ENCODE measurements around the gene CASP7.
"Not testable (repeated sequence)": the region's sequence is repeated elsewhere in the genome, so short reads cannot be mapped to it uniquely, and the experiment has no call there.

CASP7 gene

GRCh38 chr10:113651898-113652297 is 27.8 kb upstream of the CASP7 start:
- DNase-seq (ENCODE audit: low spot score): no peak
- no peak for TF ChIP-seq CTCF (IDR thresholded peaks at IDR 0.05; ENCODE audit: extremely low read depth, insufficient read depth, missing control alignments)
- in situ Hi-C loops (cut with MboI; ENCODE audit: low pct_unique_long_range_greater_than_20kb, low sequenced_read_pairs, unreplicated experiment): no loop called here

- DNase-seq (ENCODE audit: low spot score); in situ Hi-C loops (cut with MboI; ENCODE audit: low pct_unique_long_range_greater_than_20kb, low sequenced_read_pairs, unreplicated experiment): not testable (repeated sequence)
Observed at GRCh38 chr10:113652456-113652855, 27.3 kb upstream of the CASP7 start.

GRCh38 chr10:113656896-113657295 is 22.8 kb upstream of the CASP7 start:
- in situ Hi-C loops (cut with MboI; ENCODE audit: low pct_unique_long_range_greater_than_20kb, low sequenced_read_pairs, unreplicated experiment): no loop called here
- no peak for DNase-seq (ENCODE audit: low spot score)

GRCh38 chr10:113657544-113657943 is 22.2 kb upstream of the CASP7 start:
- TF ChIP-seq CTCF (IDR thresholded peaks at IDR 0.05; ENCODE audit: extremely low read depth, insufficient read depth, missing control alignments): no peak
- no peak for DNase-seq (ENCODE audit: low spot score)
- in situ Hi-C loops (cut with MboI; ENCODE audit: low pct_unique_long_range_greater_than_20kb, low sequenced_read_pairs, unreplicated experiment): no loop called here

More at GRCh38 chr10:113656896-113657295, 22.8 kb upstream of the CASP7 start:
- TF ChIP-seq CTCF (IDR thresholded peaks at IDR 0.05; ENCODE audit: extremely low read depth, insufficient read depth, missing control alignments): no peak

- in situ Hi-C loops (cut with MboI; ENCODE audit: low pct_unique_long_range_greater_than_20kb, low sequenced_read_pairs, unreplicated experiment): no loop called here
- TF ChIP-seq CTCF (IDR thresholded peaks at IDR 0.05; ENCODE audit: extremely low read depth, insufficient read depth, missing control alignments): no peak
Observed at GRCh38 chr10:113661332-113661731, 18.4 kb upstream of the CASP7 start.

GRCh38 chr10:113663142-113663541 is 16.6 kb upstream of the CASP7 start:
- in situ Hi-C loops (cut with MboI; ENCODE audit: low pct_unique_long_range_greater_than_20kb, low sequenced_read_pairs, unreplicated experiment): no loop called here
- no peak for TF ChIP-seq CTCF (IDR thresholded peaks at IDR 0.05; ENCODE audit: extremely low read depth, insufficient read depth, missing control alignments)
- DNase-seq (ENCODE audit: low spot score): no peak

More at GRCh38 chr10:113661332-113661731, 18.4 kb upstream of the CASP7 start:
- no peak for DNase-seq (ENCODE audit: low spot score)

- no peak for DNase-seq (ENCODE audit: low spot score)
- in situ Hi-C loops (cut with MboI; ENCODE audit: low pct_unique_long_range_greater_than_20kb, low sequenced_read_pairs, unreplicated experiment): no loop called here
- no peak for TF ChIP-seq CTCF (IDR thresholded peaks at IDR 0.05; ENCODE audit: extremely low read depth, insufficient read depth, missing control alignments)
Observed at GRCh38 chr10:113663908-113664307, 15.8 kb upstream of the CASP7 start, which contains the start of gene NRAP. TSS of gene NRAP (minus strand) at chr10:113664041. CDS start at chr10:113663882, 159 bp downstream.
